HCT116 (cell line): ENCODE measurements around the gene PLXNB3. TPM values are rescaled to one million over a fixed set of nuclear protein-coding genes. Genes with fewer than 3 reads are reported as not detected.

Source experiments
- ATAC-seq: fragments of 200-7000 bp; cut with Tn5 transposase; 2 replicates; pipeline ENCODE4 v1.9.1; 2020; ENCODE audit warnings: mild to moderate bottlenecking, moderate library complexity
- BruUV-seq: library from RNA; stranded (reverse); fragments of 400-500 nt; replicated peaks from 2 replicates; lab custom pipeline; 2021; lab: Mats Ljungman, UMichigan
- CTCF ChIA-PET: fragments of 300-600 bp; sonication (Branson Sonifier 250); formaldehyde crosslinking; loops from one replicate; lab custom pipeline; 2021; ENCODE audit warnings: antibody characterized with exemption; lab: Charles Lee
- POLR2A ChIA-PET: fragments of 300-600, 350-600 bp; sonication (Branson Sonifier 250); formaldehyde crosslinking; loops from one replicate; lab custom pipeline; 2021; ENCODE audit warnings: antibody characterized with exemption; lab: Charles Lee
- RAD21 ChIA-PET, 2 experiments: fragments of 300-600 bp; sonication (Branson Sonifier 250); formaldehyde crosslinking; loops; one replicate each; lab custom pipeline; 2023; ENCODE audit warnings: low total read pairs in 2 of 2; ENCODE audit not compliant: uncharacterized antibody in 2 of 2, unreplicated experiment in 2 of 2, low non-redundant PET in 1 of 2; lab: Charles Lee
- DNase-seq: peaks from one replicate; pipeline ENCODE4 v3.0.0-alpha.2; 2010; ENCODE audit warnings: low read depth, low spot score
- H2AFZ ChIP-seq: fragments of 200-600 bp; shearing (Covaris generic), sonication (generic); 2 replicates; pipeline ENCODE4 v1.6.1; 2017; ENCODE audit warnings: low read depth, mixed run types, mixed read lengths, antibody characterized with exemption, low read length; ENCODE audit not compliant: poor library complexity, severe bottlenecking
- H3K27ac ChIP-seq: 2 replicates; pipeline ENCODE4 v1.5.1; 2012; ENCODE audit warnings: low read depth, low read length
- H3K27me3 ChIP-seq: fragments of 200-600 bp; sonication (generic); 2 replicates; pipeline ENCODE4 v1.6.1; 2016; ENCODE audit warnings: mixed run types, low read length, mixed read lengths; ENCODE audit not compliant: insufficient read depth
- H3K36me3 ChIP-seq, 2 experiments: fragments of 200-500 bp in 1 of 2; fragments of 200-600 bp in 1 of 2; sonication (Bioruptor generic) in 1 of 2; sonication (generic) in 1 of 2; 2 replicates each; pipeline versions ENCODE4 v1.5.1 to v1.6.1; 2014 to 2016; ENCODE audit warnings: low read length in 2 of 2, inconsistent platforms in 1 of 2, mixed read lengths in 1 of 2, mixed run types in 1 of 2; ENCODE audit not compliant: insufficient read depth in 2 of 2, control insufficient read depth in 1 of 2
- H3K4me1 ChIP-seq, 2 experiments: fragments of 200-600 bp in 1 of 2; sonication (generic) in 1 of 2; 2 replicates each; pipeline versions ENCODE4 v1.5.1 to v1.6.1; 2012 to 2017; ENCODE audit warnings: low read length in 2 of 2, inconsistent platforms in 1 of 2, mild to moderate bottlenecking in 1 of 2, mixed read lengths in 1 of 2, mixed run types in 1 of 2, moderate library complexity in 1 of 2; ENCODE audit not compliant: insufficient read depth in 2 of 2, control insufficient read depth in 1 of 2
- H3K4me2 ChIP-seq: fragments of 200-600 bp; sonication (generic); 2 replicates; pipeline ENCODE4 v1.6.1; 2017; ENCODE audit warnings: mixed run types, low read length, mixed read lengths
- H3K4me3 ChIP-seq, 2 experiments: fragments of 200-600 bp in 1 of 2; sonication (generic) in 1 of 2; replicated peaks in 1 of 2; 2 replicates each; pipeline ENCODE4 v1.5.1; 2011 to 2016; ENCODE audit warnings: low read length in 2 of 2, control low read depth in 1 of 2, low read depth in 1 of 2, mild to moderate bottlenecking in 1 of 2, mixed read lengths in 1 of 2, mixed run types in 1 of 2
- H3K79me2 ChIP-seq: fragments of 200-600 bp; sonication (generic); 2 replicates; pipeline ENCODE4 v1.6.1; 2017; ENCODE audit warnings: mild to moderate bottlenecking, mixed run types, low read length, moderate library complexity, mixed read lengths; ENCODE audit not compliant: insufficient read depth
- H3K9ac ChIP-seq: fragments of 200-600 bp; sonication (generic); 2 replicates; pipeline ENCODE4 v1.6.1; 2016; ENCODE audit warnings: low read length, mixed read lengths
- H3K9me2 ChIP-seq: fragments of 200-600 bp; sonication (generic), shearing (Covaris generic); 2 replicates; pipeline ENCODE4 v1.6.1; 2017; ENCODE audit warnings: mixed run types, mild to moderate bottlenecking, moderate library complexity; ENCODE audit not compliant: insufficient read depth
- H3K9me3 ChIP-seq, 2 experiments: fragments of 200-500 bp in 1 of 2; fragments of 200-600 bp in 1 of 2; sonication (Bioruptor generic) in 1 of 2; sonication (generic) in 1 of 2; 2 replicates each; pipeline ENCODE4 v1.6.1; 2014 to 2017; ENCODE audit warnings: low read length in 2 of 2, mixed read lengths in 2 of 2, inconsistent platforms in 1 of 2, low read depth in 1 of 2, mild to moderate bottlenecking in 1 of 2, mixed run types in 1 of 2, moderate library complexity in 1 of 2; ENCODE audit not compliant: control insufficient read depth in 1 of 2, insufficient read depth in 1 of 2
- H4K20me1 ChIP-seq: fragments of 200-600 bp; sonication (generic), shearing (Covaris generic); 2 replicates; pipeline ENCODE4 v1.6.1; 2017; ENCODE audit warnings: mixed run types, mild to moderate bottlenecking, moderate library complexity; ENCODE audit not compliant: insufficient read depth
- CBX3 ChIP-seq: IDR thresholded peaks from 2 replicates; pipeline ENCODE4 v1.6.1; 2012; ENCODE audit warnings: low read depth
- CEBPB ChIP-seq: IDR thresholded peaks from 2 replicates; pipeline ENCODE4 v1.6.1; 2012; ENCODE audit warnings: low read depth
- CTCF ChIP-seq, 3 experiments: fragments of 200-600 bp in 1 of 3; sonication (generic) in 1 of 3; IDR thresholded peaks in 2 of 3; conservative IDR thresholded peaks in 1 of 3; 2 replicates each; pipeline ENCODE4 v1.5.1; 2012 to 2017; ENCODE audit warnings: low read depth in 2 of 3, low read length in 2 of 3, antibody characterized with exemption in 1 of 3, borderline replicate concordance in 1 of 3, control low read depth in 1 of 3, mild to moderate bottlenecking in 1 of 3, mixed read lengths in 1 of 3, mixed run types in 1 of 3, moderate library complexity in 1 of 3; ENCODE audit not compliant: insufficient read depth in 1 of 3
- ELF1 ChIP-seq: IDR thresholded peaks from 2 replicates; pipeline ENCODE4 v1.6.1; 2012; ENCODE audit warnings: low read depth, borderline replicate concordance
- EZH2phosphoT487 ChIP-seq: fragments of 200-600 bp; IDR thresholded peaks from 2 replicates; pipeline ENCODE4 v1.6.1; 2018; ENCODE audit warnings: antibody characterized with exemption, borderline replicate concordance
- FOSL1 ChIP-seq: IDR thresholded peaks from 2 replicates; pipeline ENCODE4 v1.6.1; 2012; ENCODE audit warnings: low read depth
- MAX ChIP-seq: IDR thresholded peaks from 2 replicates; pipeline ENCODE4 v1.6.1; 2012
- POLR2A ChIP-seq: IDR thresholded peaks from 2 replicates; pipeline ENCODE4 v1.7.0; 2011; ENCODE audit warnings: borderline replicate concordance; ENCODE audit not compliant: insufficient read depth, insufficient read length; ENCODE audit errors: extremely low read depth
- POLR2AphosphoS5 ChIP-seq: IDR thresholded peaks from 2 replicates; pipeline ENCODE4 v1.6.1; 2011; ENCODE audit warnings: mild to moderate bottlenecking, low read depth, low read length, moderate library complexity
- RAD21 ChIP-seq: IDR thresholded peaks from 2 replicates; pipeline ENCODE4 v1.6.1; 2012; ENCODE audit warnings: low read depth, mild to moderate bottlenecking
- REST ChIP-seq: IDR thresholded peaks from 2 replicates; pipeline ENCODE4 v1.6.1; 2012; ENCODE audit warnings: low read depth
- SIN3A ChIP-seq: IDR thresholded peaks from 2 replicates; pipeline ENCODE4 v1.6.1; 2012; ENCODE audit warnings: low read depth
- SP1 ChIP-seq: IDR thresholded peaks from 2 replicates; pipeline ENCODE4 v1.6.1; 2012; ENCODE audit warnings: low read depth
- SRF ChIP-seq: IDR thresholded peaks from 2 replicates; pipeline ENCODE4 v1.6.1; 2012; ENCODE audit warnings: low read depth
- TCF7L2 ChIP-seq: IDR thresholded peaks from 2 replicates; pipeline ENCODE4 v1.7.0; 2011; ENCODE audit warnings: borderline replicate concordance, inconsistent platforms; ENCODE audit not compliant: insufficient read depth, insufficient read length; ENCODE audit errors: extremely low read depth
- ZFX ChIP-seq: fragments of 450-650 bp; IDR thresholded peaks from 2 replicates; pipeline ENCODE4 v1.6.1; 2017
- intact Hi-C: fragments of 100-400 bp; cut with micrococcal nuclease; formaldehyde crosslinking; loops from 2 replicates; pipeline ENCODE4 v1.10.0; 2022
- total RNA-seq: library from RNA; stranded (reverse); gene quantifications from one replicate; pipeline ENCODE4 v1.2.1, GENCODE V29; 2021; ENCODE audit not compliant: unreplicated experiment

The PLXNB3 gene
- total RNA-seq, 1 experiment from 2014 or later, result 4.8 TPM

GRCh38 chrX:153807976-153808375 lies 43.9 kb downstream of the PLXNB3 start:
- intact Hi-C loops, result no loop called here
- Histone ChIP-seq H3K79me2 (no peaks in the 10 kb centered on the region), H3K4me1 (no peaks in the 10 kb centered on the region), H2AFZ (no peak overlapping the region), H4K20me1 (no peaks in the 10 kb centered on the region), H3K4me3 (no peak overlapping the region), H3K9ac (no peak overlapping the region), H3K36me3 (no peaks in the 10 kb centered on the region), H3K9me3 (no peaks in the 10 kb centered on the region), H3K4me2 (no peak overlapping the region), H3K9me2 (no peaks in the 10 kb centered on the region), H3K27ac (no peak overlapping the region), H3K27me3 (no peaks in the 10 kb centered on the region)
- no peak for ATAC-seq
- TF ChIP-seq POLR2AphosphoS5 (no peak), MAX (no peak), TCF7L2 (no peak), ELF1 (no peak), CBX3 (no peak), POLR2A (no peak), SRF (no peak), RAD21 (no peak), SIN3A (no peak), ZFX (no peak), EZH2phosphoT487 (no peak), FOSL1 (no peak), SP1 (no peak), CEBPB (no peak), CTCF (IDR thresholded peaks at IDR 0.05 in 2 of 3, conservative IDR thresholded peaks at IDR 0.05 in 1 of 3; ENCODE audit: borderline replicate concordance in 1 of 3, insufficient read depth in 1 of 3, low read depth in 2 of 3, low read length in 2 of 3) (no peak), REST (no peak)
- no peak for DNase-seq
- no TSS peak for BruUV-seq
- POLR2A ChIA-PET, result no interaction called here
- RAD21 ChIA-PET, result no interaction called here
- CTCF ChIA-PET, result no interaction called here
